MM.1S (cell line): ENCODE measurements around the gene L3MBTL4.

Source experiments
- EZH2 ChIP-seq: fragments of 300-600 bp; sonication (generic); optimal IDR thresholded peaks from 2 replicates; pipeline ENCODE3; 2017; ENCODE audit warnings: low read depth, mild to moderate bottlenecking, antibody characterized with exemption, low read length, mixed read lengths
- EZH2phosphoT487 ChIP-seq: fragments of 300-600 bp; sonication (generic); IDR thresholded peaks from 2 replicates; pipeline ENCODE4 v1.6.1; 2018; ENCODE audit warnings: antibody characterized with exemption, low read length
- TF ChIP-seq, protein P1 (sequence below): fragments of 300-600 bp; sonication (generic); IDR thresholded peaks from 2 replicates; pipeline ENCODE4 v1.5.1; 2016; ENCODE audit warnings: antibody characterized with exemption, low read length, mixed read lengths

DNA sequence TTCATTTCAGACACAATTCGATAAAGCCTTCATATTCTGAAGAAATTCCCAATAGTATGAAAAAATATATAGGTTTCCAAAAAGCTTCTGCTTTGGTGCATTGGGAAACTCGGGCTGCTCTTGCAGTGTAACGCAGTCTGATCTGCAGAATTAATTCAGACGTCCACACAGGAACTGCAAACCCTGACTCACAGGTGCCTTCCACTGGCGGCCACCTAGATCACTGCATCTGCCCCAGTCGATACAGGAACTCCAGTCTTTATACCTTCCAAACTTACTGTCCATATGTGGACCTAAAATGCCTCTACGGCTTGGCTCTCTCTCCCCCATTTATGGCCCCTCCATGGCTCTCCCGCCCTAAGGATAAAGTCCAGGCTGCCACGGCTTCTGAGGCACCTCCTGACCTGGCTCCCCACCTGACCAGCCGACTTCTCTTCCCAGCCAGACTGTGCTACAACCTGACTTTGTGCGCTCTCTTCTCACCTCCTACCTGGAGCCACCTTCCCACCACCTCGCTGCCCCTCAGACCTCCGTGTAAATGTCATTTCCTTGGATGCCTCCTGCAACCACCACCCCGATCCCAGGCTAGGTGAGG is 39.7 kb downstream of the L3MBTL4 start:
- TF ChIP-seq EZH2 (no peak), EZH2phosphoT487 (no peak)
- TF ChIP-seq, protein P1, sequence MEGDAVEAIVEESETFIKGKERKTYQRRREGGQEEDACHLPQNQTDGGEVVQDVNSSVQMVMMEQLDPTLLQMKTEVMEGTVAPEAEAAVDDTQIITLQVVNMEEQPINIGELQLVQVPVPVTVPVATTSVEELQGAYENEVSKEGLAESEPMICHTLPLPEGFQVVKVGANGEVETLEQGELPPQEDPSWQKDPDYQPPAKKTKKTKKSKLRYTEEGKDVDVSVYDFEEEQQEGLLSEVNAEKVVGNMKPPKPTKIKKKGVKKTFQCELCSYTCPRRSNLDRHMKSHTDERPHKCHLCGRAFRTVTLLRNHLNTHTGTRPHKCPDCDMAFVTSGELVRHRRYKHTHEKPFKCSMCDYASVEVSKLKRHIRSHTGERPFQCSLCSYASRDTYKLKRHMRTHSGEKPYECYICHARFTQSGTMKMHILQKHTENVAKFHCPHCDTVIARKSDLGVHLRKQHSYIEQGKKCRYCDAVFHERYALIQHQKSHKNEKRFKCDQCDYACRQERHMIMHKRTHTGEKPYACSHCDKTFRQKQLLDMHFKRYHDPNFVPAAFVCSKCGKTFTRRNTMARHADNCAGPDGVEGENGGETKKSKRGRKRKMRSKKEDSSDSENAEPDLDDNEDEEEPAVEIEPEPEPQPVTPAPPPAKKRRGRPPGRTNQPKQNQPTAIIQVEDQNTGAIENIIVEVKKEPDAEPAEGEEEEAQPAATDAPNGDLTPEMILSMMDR, result no peak
